Hematopoietic multipotent progenitor cell treated with erythropoietin and hydrocortisone succinate and interleukin-3 and kit ligand, for 17 days (in vitro differentiated cells): ENCODE measurements around the gene ROPN1.

ENCODE experiments used
- DNase-seq: peaks from one replicate; pipeline ENCODE4 v3.0.0-alpha.2; 2015; ENCODE audit warnings: low spot score

Gene ROPN1

GRCh38 chr3:123948449-123948848 is 43.5 kb downstream of the ROPN1 start:
- DNase-seq = no peak

GRCh38 chr3:123947482-123947881 is 44.4 kb downstream of the ROPN1 start:
- no peak for DNase-seq

GRCh38 chr3:123941542-123941941 is 50.4 kb downstream of the ROPN1 start:
- no peak for DNase-seq

GRCh38 chr3:123941121-123941520 is 50.8 kb downstream of the ROPN1 start:
- no peak for DNase-seq

- no peak for DNase-seq
Observed at GRCh38 chr3:123939706-123940105, 52.2 kb downstream of the ROPN1 start.

- DNase-seq = no peak
Observed at GRCh38 chr3:123936400-123936799, 55.5 kb downstream of the ROPN1 start.

- no peak for DNase-seq
Observed at GRCh38 chr3:123935830-123936229, 56.1 kb downstream of the ROPN1 start.

- no peak for DNase-seq
Observed at GRCh38 chr3:123934250-123934649, 57.7 kb downstream of the ROPN1 start.

- no peak for DNase-seq
Observed at GRCh38 chr3:123930445-123930844, 61.5 kb downstream of the ROPN1 start.

- DNase-seq = no peak
Observed at GRCh38 chr3:123929325-123929724, 62.6 kb downstream of the ROPN1 start.

- DNase-seq = no peak
Observed at GRCh38 chr3:123926396-123926795, 65.5 kb downstream of the ROPN1 start.

GRCh38 chr3:123920868-123921267 is 71.1 kb downstream of the ROPN1 start:
- DNase-seq = no peak

- no peak for DNase-seq
Observed at GRCh38 chr3:123920383-123920782, 71.5 kb downstream of the ROPN1 start.

GRCh38 chr3:123919353-123919752 is 72.6 kb downstream of the ROPN1 start:
- no peak for DNase-seq
